GM15510 (cell line): ENCODE measurements around the gene F2RL1.

Source experiments
- POLR2A ChIP-seq: IDR thresholded peaks from 3 replicates; pipeline ENCODE4 v1.6.1; 2011; ENCODE audit warnings: borderline replicate concordance; ENCODE audit not compliant: insufficient read length; ENCODE audit errors: extremely low read depth

The F2RL1 gene

GRCh38 chr5:76818844-76819831 lies at the start of gene F2RL1:
F2RL1 (plus strand) TSS chr5:76819030; CDS start chr5:76819183, 153 bp downstream.
- no peak for TF ChIP-seq POLR2A

GRCh38 chr5:76771705-76772405 lies 47.0 kb upstream of the F2RL1 start:
- TF ChIP-seq POLR2A, result no peak

GRCh38 chr5:76775921-76776320 lies 42.9 kb upstream of the F2RL1 start:
- no peak for TF ChIP-seq POLR2A

- no peak for TF ChIP-seq POLR2A
Observed at GRCh38 chr5:76776391-76776790, 42.4 kb upstream of the F2RL1 start.

- no peak for TF ChIP-seq POLR2A
Observed at GRCh38 chr5:76781775-76782174, 37.1 kb upstream of the F2RL1 start.

GRCh38 chr5:76782444-76782843 lies 36.4 kb upstream of the F2RL1 start:
- no peak for TF ChIP-seq POLR2A

- TF ChIP-seq POLR2A, result no peak
Observed at GRCh38 chr5:76787237-76787636, 31.6 kb upstream of the F2RL1 start.

GRCh38 chr5:76788362-76788761 lies 30.5 kb upstream of the F2RL1 start:
- no peak for TF ChIP-seq POLR2A

- TF ChIP-seq POLR2A, result no peak
Observed at GRCh38 chr5:76789991-76790581, 28.7 kb upstream of the F2RL1 start.

GRCh38 chr5:76790632-76791290 lies 28.1 kb upstream of the F2RL1 start:
- no peak for TF ChIP-seq POLR2A

- no peak for TF ChIP-seq POLR2A
Observed at GRCh38 chr5:76791461-76791860, 27.4 kb upstream of the F2RL1 start.

- no peak for TF ChIP-seq POLR2A
Observed at GRCh38 chr5:76794871-76795270, 24.0 kb upstream of the F2RL1 start.

- no peak for TF ChIP-seq POLR2A
Observed at GRCh38 chr5:76799588-76799987, 19.2 kb upstream of the F2RL1 start.

- no peak for TF ChIP-seq POLR2A
Observed at GRCh38 chr5:76800579-76800978, 18.3 kb upstream of the F2RL1 start.
